CD4-positive, alpha-beta T cell treated with Interferon alpha-2 for 1 hour (primary cell): Measurements from ENCODE around the gene AFMID.
"Not testable (repeated sequence)": the region's sequence is repeated elsewhere in the genome, so short reads cannot be mapped to it uniquely, and the experiment has no call there.

Source experiments
- DNase-seq, 2 donors: peaks; one replicate each; pipeline ENCODE4 v3.0.0-alpha.2; 2020 to 2022

AFMID gene

DNA sequence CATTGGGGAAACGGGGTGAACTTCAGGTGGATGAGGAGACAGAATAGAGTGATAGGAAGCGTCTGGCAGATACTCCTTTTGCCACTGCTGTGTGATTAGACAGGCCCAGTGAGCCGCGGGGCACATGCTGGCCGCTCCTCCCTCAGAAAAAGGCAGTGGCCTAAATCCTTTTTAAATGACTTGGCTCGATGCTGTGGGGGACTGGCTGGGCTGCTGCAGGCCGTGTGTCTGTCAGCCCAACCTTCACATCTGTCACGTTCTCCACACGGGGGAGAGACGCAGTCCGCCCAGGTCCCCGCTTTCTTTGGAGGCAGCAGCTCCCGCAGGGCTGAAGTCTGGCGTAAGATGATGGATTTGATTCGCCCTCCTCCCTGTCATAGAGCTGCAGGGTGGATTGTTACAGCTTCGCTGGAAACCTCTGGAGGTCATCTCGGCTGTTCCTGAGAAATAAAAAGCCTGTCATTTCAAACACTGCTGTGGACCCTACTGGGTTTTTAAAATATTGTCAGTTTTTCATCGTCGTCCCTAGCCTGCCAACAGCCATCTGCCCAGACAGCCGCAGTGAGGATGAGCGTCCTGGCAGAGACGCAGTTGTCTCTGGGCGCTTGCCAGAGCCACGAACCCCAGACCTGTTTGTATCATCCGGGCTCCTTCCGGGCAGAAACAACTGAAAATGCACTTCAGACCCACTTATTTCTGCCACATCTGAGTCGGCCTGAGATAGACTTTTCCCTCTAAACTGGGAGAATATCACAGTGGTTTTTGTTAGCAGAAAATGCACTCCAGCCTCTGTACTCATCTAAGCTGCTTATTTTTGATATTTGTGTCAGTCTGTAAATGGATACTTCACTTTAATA, 37.3 kb downstream of the AFMID start:
- DNase-seq = no peak

DNA sequence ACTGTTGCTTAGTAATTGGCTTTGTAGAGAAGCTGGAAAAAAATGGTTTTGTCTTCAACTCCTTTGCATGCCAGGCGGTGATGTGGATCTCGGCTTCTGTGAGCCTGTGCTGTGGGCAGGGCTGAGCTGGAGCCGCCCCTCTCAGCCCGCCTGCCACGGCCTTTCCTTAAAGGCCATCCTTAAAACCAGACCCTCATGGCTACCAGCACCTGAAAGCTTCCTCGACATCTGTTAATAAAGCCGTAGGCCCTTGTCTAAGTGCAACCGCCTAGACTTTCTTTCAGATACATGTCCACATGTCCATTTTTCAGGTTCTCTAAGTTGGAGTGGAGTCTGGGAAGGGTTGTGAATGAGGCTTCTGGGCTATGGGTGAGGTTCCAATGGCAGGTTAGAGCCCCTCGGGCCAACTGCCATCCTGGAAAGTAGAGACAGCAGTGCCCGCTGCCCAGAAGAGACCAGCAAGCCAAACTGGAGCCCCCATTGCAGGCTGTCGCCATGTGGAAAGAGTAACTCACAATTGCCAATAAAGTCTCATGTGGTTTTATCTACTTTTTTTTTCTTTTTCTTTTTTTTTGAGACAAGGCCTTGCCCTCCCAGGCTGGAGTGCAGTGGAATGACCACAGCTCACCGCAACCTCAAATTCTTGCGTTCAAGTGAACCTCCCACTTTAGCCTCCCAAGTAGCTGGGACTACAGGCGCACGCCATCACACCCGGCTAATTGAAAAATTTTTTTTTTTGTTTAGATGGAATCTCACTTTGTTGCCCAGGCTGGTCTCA, 38.1 kb downstream of the AFMID start:
- DNase-seq = no peak

GRCh38 chr17:78226055-78226758, 39.0 kb downstream of the AFMID start:
- no peak for DNase-seq

DNA sequence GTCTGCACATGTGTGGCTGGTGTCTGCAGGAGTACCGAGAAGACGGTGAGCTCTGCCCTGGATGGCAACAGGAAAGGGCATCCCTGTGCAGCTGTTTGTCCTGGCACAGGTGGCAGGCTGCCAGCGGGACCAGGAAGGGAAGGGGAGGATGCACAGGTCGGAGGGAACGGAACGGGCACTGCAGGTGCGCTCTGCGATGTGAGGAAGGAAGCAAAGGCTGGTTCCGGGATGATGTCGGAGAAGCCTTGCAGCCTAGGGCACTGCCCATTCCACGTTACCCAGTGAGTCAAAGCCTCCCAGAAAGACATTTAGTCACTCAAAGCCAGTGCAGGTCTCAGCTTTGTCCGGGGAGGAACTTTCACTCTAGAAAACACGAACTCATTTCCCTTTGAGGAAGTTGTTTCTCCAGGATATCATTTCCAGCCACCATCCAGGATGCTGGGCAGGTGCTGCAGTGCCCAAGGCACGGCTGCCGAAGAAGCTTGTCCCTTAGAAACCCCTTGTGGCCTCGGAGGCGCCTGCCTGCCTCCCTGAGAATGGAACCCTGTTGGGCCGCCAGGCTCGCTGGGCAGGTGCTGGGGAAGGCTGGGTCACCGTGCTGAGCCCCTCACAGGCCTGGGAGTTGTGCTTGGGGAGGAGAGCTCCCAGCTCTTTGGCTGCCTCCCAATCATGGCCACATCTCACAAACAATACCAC, 39.7 kb downstream of the AFMID start:
- peak in 1 of 2 donors; percentile 17 for DNase-seq

DNA sequence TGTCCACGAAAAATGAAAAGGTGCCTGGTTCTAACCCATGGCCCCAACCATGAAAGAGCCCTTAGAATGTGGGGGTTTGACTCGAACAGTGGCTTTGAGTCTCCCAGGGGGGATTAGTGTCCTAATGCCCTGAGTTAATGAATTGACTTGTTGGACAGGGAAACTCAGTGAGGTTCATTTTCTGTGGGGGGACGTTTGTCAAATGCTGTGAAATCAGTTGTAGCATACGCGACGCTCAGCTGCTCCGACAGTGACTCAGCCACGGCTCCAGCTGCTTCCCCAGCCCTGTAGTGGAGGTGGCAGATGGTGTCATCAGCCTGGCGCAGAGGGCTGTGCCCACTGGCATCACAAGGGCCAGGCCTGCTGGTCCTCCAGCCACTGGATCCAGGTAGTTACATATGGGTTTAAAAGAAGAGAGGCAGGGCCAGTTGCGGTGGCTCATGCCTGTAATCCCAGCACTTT, 40.3 kb downstream of the AFMID start:
- peak in 1 of 2 donors; percentile 38 for DNase-seq

GRCh38 chr17:78228176-78228575, 41.0 kb downstream of the AFMID start:
- DNase-seq = no peak

DNA sequence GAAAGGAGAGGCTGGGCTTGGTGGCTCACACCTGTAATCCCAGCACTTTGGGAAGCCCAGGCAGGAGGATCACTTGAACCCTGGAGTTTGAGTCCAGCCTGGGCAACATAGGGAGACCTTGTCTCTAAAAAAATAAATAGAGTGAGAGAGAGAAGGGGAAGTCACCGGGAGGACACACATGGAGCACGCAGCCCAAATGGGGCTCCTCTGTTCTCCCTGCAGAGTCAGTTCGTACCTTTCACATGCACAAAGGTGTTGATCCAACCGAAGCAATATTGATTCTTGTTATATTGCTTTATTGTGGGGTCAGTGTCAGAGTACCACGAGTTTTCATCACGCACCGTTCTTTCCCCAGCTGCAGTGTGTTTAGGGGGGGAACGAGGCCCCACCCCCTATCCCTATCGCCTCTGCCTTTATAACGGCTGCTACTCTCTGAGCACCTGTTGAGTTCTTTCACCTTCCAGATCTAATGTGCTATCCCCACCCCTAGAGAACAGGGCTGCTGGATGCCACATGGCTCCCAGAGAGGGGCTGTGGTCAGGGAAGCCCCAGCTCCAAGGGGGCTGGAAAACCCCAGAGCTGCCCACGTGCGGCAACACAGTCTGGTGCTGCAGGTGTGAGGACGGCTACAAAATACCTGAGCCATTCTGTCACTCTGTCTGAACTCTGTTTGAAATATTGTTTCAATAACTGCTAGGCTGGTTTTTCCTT, 43.2 kb downstream of the AFMID start:
- no peak for DNase-seq

GRCh38 chr17:78230996-78231935, 44.1 kb downstream of the AFMID start, which contains the start of gene TMEM235:
TMEM235 (plus strand) TSS chr17:78231631; CDS start chr17:78232024, 393 bp downstream.
- no peak for DNase-seq

DNA sequence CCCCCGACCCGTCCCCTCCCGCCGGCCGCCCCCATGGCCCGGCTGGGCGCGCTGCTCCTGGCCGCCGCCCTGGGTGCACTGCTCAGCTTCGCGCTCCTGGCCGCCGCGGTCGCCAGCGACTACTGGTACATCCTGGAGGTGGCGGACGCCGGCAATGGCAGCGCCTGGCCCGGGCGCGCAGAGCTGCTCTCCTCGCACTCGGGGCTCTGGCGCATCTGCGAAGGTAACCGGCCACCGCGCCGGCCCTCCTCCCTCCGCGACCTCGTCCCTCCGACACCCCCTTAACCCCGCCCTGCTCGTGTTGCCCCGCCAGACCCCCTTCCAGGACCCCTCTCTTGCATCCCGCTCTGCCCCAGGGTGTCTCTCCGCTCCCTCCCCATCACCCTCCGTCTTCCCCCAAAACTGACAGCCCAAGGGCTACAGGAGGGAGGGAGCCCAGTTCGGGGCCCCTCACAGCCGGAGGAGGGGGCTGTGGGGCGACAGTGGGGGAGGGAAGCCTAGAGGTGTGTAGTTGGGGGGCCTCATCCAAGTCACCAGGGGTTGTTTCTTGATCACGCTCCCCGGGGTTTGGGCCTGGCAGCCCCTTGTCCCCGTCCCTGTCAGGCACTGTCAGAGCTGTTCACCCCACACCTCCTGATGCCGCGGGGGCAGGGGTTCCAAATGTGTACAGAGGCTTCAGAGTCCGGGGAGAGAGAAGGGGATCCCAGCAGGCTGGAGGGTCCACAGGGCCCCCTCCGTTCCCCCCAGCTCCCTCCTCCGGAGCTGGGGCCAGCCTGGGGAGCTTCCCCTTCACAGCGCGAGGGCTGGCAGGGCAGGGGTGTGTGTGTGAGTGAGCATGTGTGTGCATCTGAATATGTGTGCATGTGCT, 45.1 kb downstream of the AFMID start:
- DNase-seq = peak in 1 of 2 donors; percentile 14

GRCh38 chr17:78232859-78233173, 45.7 kb downstream of the AFMID start:
- no peak for DNase-seq

DNA sequence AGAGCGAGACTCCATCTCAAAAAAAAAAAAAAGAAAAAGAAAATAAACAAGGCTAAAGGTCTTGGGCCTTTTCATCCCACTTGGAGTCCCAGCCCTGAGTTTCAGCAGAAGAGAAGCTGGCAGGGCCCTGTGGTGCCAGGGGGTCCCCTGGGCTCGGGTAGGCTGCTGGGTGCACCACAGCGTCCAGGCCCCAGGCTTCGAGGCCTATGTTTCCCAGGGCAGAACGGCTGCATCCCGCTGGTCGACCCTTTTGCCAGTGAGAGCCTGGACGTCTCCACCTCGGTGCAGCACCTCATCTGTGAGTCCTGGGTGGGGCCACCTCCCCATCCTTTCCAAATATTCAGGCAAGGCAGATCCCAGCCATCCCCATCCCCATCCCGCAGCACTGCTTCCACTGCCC, 46.5 kb downstream of the AFMID start:
- DNase-seq = no peak

DNA sequence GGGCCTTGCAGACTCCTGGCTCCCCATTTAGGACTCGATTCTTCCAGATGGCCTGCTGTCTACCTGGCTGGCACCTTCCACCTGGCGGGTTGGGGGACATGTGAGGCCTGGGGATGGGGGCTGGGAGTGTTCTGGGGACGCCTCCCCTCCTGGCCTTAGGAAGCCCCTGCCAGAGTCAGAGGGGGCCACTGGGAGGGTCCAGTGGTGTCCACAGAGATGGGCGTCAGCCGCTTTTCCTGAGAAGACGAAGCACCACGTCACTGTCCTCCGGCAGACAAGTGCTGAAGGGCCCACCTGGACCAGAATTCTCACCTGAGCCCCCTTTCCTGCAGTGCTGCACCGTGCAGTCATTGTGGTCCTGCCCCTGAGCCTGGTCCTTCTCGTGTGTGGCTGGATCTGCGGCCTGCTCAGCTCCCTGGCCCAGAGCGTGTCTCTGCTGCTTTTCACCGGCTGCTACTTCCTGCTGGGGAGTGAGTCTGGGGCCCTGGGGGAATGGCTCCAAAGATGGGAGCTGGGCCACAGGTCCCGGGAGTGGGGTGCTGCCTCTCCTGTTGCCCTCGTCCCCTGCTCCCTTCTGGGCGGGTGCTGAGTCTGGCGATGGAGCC, 47.2 kb downstream of the AFMID start:
- no peak for DNase-seq

DNA sequence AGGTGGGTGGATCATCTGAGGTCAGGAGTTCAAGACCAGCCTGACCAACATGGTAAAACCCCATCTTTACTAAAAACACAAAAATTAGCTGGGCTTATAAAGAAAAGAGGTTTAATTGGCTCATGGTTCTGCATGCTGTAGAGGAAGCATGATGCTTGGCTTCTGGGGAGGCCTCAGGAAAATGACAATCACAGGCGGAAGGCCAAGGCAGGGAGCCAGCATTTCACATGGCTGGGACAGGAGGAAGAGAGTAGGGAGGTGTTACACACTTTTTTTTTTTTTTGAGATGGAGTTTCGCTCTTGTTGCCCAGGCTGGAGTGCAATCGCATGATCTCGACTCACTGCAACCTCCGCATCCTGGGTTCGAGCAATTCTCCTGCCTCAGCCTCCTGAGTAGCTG, 47.9 kb downstream of the AFMID start:
- not testable (repeated sequence) for DNase-seq

GRCh38 chr17:78235885-78236284, 48.7 kb downstream of the AFMID start:
- DNase-seq = no peak

GRCh38 chr17:78236362-78237127, 49.4 kb downstream of the AFMID start:
- DNase-seq = no peak

DNA sequence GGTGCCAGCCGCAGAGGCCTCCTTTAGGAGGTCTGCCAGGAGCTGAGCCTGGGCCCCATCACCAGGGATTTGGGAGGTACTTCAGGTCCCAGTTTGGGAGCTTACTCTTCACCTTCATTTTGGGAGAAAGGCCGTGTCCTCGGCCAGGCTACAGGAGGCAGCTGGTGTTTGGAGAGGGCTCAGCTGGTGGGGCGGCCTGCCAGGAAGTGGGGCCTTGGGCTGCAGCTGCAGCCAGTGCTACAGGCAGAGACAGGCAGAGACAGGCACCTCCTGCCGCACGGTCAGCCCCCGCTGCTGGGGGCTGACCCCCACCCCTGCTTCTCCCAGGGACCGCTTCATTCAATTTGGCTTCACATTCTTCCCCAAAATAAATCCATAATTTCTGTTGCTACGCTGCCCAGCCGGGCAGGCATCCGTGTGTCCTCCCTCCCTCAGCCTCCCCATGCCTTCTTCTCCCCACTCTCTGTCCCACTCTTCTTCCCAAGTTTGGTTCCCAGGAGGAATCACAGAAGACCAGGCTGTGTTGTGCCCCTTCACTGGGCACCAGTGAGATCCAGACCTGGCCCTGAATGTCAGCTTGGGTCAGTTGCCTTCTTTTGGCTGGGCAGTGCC, 50.3 kb downstream of the AFMID start:
- DNase-seq = no peak

DNA sequence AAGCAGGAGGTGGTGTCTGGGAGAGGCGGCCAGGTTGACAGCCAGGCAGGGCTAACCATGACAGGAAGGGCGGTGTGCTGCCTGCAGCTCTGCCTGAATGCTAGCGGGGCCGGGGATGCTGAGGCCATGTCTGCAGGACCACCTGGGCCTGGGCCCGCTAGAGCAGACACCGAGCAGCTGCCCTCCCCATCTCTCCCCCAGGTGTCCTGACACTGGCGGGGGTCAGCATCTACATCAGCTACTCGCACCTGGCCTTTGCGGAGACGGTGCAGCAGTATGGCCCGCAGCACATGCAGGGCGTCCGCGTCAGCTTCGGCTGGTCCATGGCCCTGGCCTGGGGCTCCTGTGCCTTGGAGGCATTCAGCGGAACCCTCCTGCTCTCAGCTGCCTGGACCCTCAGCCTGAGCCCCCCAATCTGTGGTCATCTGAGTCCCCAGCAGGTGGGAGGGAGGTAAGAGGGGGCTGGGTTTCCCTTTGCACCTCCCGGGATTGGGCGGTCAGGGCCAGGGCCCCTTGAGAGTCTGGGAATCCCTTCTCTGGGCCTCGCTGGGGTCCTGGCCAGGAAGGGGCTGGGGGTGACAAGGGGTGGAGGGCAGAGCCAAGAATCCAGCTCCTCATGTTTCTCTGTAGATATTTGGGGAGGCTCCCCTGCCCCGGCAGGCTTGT, 51.8 kb downstream of the AFMID start:
- DNase-seq = no peak
